ENCODE measurements around the gene LDHD. TPM values are rescaled to one million over a fixed set of nuclear protein-coding genes. Genes with fewer than 3 reads are reported as not detected.

The LDHD gene
- total and polyA plus RNA-seq, 9 of the 15 experiments (the other 6 are each of a cell fraction or from before 2014, with no cell fraction given): 0.19 to 0.86 (median 0.54) TPM; not detected in 3

- Histone ChIP-seq H3K27me3 (ENCODE audit: control insufficient read depth in 2 of 2, insufficient read depth in 2 of 2, low read length in 2 of 2) (no peaks in the 10 kb centered on the region; a peak in 1 of 5 replicates), H3K36me3 (ENCODE audit: control insufficient read depth, insufficient read depth, low read length) (no peaks in the 10 kb centered on the region), H2AFZ (ENCODE audit: low read depth, low read length) (0 out of 2 replicates have a peak overlapping the region, but pooled peaks have one; percentile 32), H3K9me1 (ENCODE audit: control insufficient read depth, insufficient read depth, low read length) (no peaks in the 10 kb centered on the region), H3K4me2 (ENCODE audit: insufficient read depth, low read length) (no peak overlapping the region), H3K27ac (ENCODE audit: extremely low read depth, low read depth, low read length) (no peak overlapping the region), H3K9me3 (replicated peaks; ENCODE audit: control insufficient read depth, insufficient read depth, low read depth, low read length) (no peaks in the 10 kb centered on the region; the same call in none of the 2 replicates), H3K9ac (ENCODE audit: insufficient read depth in 1 of 2, low read depth in 2 of 2, low read length in 2 of 2) (no peak overlapping the region), H4K20me1 (replicated peaks; ENCODE audit: control insufficient read depth, insufficient read depth, low read length) (no peaks in the 10 kb centered on the region), H3K79me2 (ENCODE audit: control insufficient read depth, insufficient read depth, low read length) (no peaks in the 10 kb centered on the region), H3K4me3 (no peak overlapping the region), H3K4me1 (replicated peaks in 1 of 2; ENCODE audit: control insufficient read depth in 2 of 2, insufficient read depth in 2 of 2, low read length in 2 of 2) (peaks cover 4 to 7% of the 10 kb centered on the region in 2 experiments; a peak in 4 of 5 replicates)
- in situ Hi-C loops (cut with MboI) (loop anchor here (25.0 kb wide), 1 partner anchor 418 kb away; the partner anchor contains the start of gene MLKL), intact Hi-C loops (cut with micrococcal nuclease) (loop anchor here (1.0 to 10.0 kb wide), 3 partner anchors 265 to 425 kb away; partner anchors contain the start of gene MLKL)
- peak; percentile 89 for ATAC-seq
- BruUV-seq (replicated peaks): no TSS peak
- WGBS (ENCODE audit: insufficient coverage, low coverage, missing lambda C conversion rate): 19% methylated on average over 9 of the region's 9 CpGs
- peak; percentile 60 for FAIRE-seq
- CTCF ChIA-PET (ENCODE audit: low intra/inter-chr PET ratio): no interaction called here
- peak in 1 of 4 experiments; percentile 58 for DNase-seq (ENCODE audit: extremely low read depth in 1 of 4, low spot score in 3 of 4)
- POLR2A ChIA-PET: interaction anchor here (0.5 to 1.4 kb wide), 3 partner anchors 11 to 68 kb away, joined by 3 to 4 read pairs (median 3); no protein-coding TSS in a partner anchor
- 0 out of 2 replicates have a peak, but pooled peaks have one; percentile 6 for TF ChIP-seq HDAC2 (IDR thresholded peaks at IDR 0.05)
- TF ChIP-seq, protein P1, sequence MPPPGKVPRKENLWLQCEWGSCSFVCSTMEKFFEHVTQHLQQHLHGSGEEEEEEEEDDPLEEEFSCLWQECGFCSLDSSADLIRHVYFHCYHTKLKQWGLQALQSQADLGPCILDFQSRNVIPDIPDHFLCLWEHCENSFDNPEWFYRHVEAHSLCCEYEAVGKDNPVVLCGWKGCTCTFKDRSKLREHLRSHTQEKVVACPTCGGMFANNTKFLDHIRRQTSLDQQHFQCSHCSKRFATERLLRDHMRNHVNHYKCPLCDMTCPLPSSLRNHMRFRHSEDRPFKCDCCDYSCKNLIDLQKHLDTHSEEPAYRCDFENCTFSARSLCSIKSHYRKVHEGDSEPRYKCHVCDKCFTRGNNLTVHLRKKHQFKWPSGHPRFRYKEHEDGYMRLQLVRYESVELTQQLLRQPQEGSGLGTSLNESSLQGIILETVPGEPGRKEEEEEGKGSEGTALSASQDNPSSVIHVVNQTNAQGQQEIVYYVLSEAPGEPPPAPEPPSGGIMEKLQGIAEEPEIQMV (tag; conservative IDR thresholded peaks at IDR 0.05; ENCODE audit: low read depth): no peak
- TF ChIP-seq PYGO2 (tag; IDR thresholded peaks at IDR 0.05): no peak
- peak; percentile 44 to 78; a peak in 3 of 4 replicates for TF ChIP-seq RAD21 (CRISPR knock-in tag; conservative IDR thresholded peaks at IDR 0.05 in 1 of 2, IDR thresholded peaks at IDR 0.05 in 1 of 2)
- TF ChIP-seq REST (IDR thresholded peaks at IDR 0.05; ENCODE audit: borderline replicate concordance): peak; percentile 61
- TF ChIP-seq REST (CRISPR knock-in tag; IDR thresholded peaks at IDR 0.05; ENCODE audit: low read depth): no peak
- no peak for TF ChIP-seq GABPB1 (CRISPR knock-in tag; IDR thresholded peaks at IDR 0.05)
- no peak for TF ChIP-seq PCBP1 (IDR thresholded peaks at IDR 0.05; ENCODE audit: low read depth, low read length, poor library complexity, severe bottlenecking)
- no peak for TF ChIP-seq ZKSCAN3 (CRISPR knock-in tag; IDR thresholded peaks at IDR 0.05)
These were observed 13.7 kb upstream of the LDHD start for GRCh38 chr16:75130150-75130771.
